Breast epithelium (tissue), 3 donors: Measurements from ENCODE around the gene POLN.

Experiments used
- CTCF ChIP-seq, 3 donors: fragments of 450-650 bp; IDR thresholded peaks; one replicate each; pipeline ENCODE4 v1.5.1; 2016 to 2017; ENCODE audit warnings: antibody characterized with exemption in 3 of 3, mild to moderate bottlenecking in 3 of 3, moderate library complexity in 3 of 3
- POLR2AphosphoS5 ChIP-seq, 3 donors: sonication (generic); formaldehyde crosslinking; IDR thresholded peaks; one replicate each; pipeline ENCODE4 v1.6.1; 2017; ENCODE audit warnings: antibody characterized with exemption in 3 of 3

GRCh38 chr4:2042204-2042946, 199.5 kb downstream of the POLN start:
- TF ChIP-seq CTCF (IDR thresholded peaks at IDR 0.05), result no peak
- TF ChIP-seq POLR2AphosphoS5 (IDR thresholded peaks at IDR 0.05), result no peak
